Activated naive CD4-positive, alpha-beta T cell treated with anti-CD3 and anti-CD28 coated beads, Interleukin-2, amount 50 U/mL, for 24 hours (primary cell): ENCODE results near the gene UNC93A.
"Not testable (repeated sequence)": the region's sequence is repeated elsewhere in the genome, so short reads cannot be mapped to it uniquely, and the experiment has no call there.

Source experiments
- H3K27ac Mint-ChIP-seq: one replicate; pipeline ENCODE4 v1.8.0; 2021; ENCODE audit warnings: mild to moderate bottlenecking, mixed read lengths
- H3K27me3 Mint-ChIP-seq: one replicate; pipeline ENCODE4 v1.8.0; 2021; ENCODE audit warnings: mixed read lengths
- H3K36me3 Mint-ChIP-seq: one replicate; pipeline ENCODE4 v1.8.0; 2021; ENCODE audit warnings: mixed read lengths
- H3K4me1 Mint-ChIP-seq: one replicate; pipeline ENCODE4 v1.8.0; 2021; ENCODE audit warnings: mixed read lengths
- H3K4me3 Mint-ChIP-seq: one replicate; pipeline ENCODE4 v1.8.0; 2021; ENCODE audit warnings: mild to moderate bottlenecking, mixed read lengths
- H3K9me3 Mint-ChIP-seq: one replicate; pipeline ENCODE4 v1.8.0; 2021; ENCODE audit warnings: mixed read lengths

The UNC93A gene

GRCh38 chr6:167356874-167357273 lies 65.8 kb downstream of the UNC93A start:
- Mint-ChIP-seq H3K9me3 (no peaks in the 10 kb centered on the region), H3K4me3 (no peak overlapping the region), H3K36me3 (peaks cover 1% of the 10 kb centered on the region), H3K27ac (no peak overlapping the region), H3K4me1 (peaks cover under 1% of the 10 kb centered on the region), H3K27me3 (peaks cover 2% of the 10 kb centered on the region)

- not testable (repeated sequence) for H3K36me3 Mint-ChIP-seq, H3K4me3 Mint-ChIP-seq, H3K27ac Mint-ChIP-seq, H3K4me1 Mint-ChIP-seq, H3K9me3 Mint-ChIP-seq, H3K27me3 Mint-ChIP-seq
Observed at GRCh38 chr6:167358394-167358793, 67.3 kb downstream of the UNC93A start.

DNA sequence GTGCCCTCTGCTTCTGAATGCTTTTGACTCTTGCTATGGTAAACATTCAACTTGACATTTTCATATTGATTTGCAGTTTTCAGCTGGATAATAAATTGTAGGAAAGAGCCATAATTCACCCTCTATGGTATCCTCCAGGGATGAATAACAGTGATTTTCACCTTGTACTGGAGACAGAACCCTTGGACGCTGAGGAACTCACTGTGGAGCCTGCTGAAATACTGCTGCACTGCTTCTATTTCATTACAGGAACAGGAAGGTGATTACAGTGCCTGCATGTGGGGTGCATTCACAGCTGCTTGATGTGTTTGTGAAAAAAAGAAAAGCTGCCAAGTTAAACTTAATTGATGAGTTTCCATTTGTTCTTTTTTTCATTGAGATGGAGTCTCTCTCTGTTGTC lies 70.1 kb downstream of the UNC93A start:
- not testable (repeated sequence) for H3K4me3 Mint-ChIP-seq, H3K27ac Mint-ChIP-seq, H3K36me3 Mint-ChIP-seq, H3K27me3 Mint-ChIP-seq, H3K9me3 Mint-ChIP-seq, H3K4me1 Mint-ChIP-seq
